AG10803 (cell line): Measurements from ENCODE around the gene IFNL2.

ENCODE experiments used
- DNase-seq: peaks from one replicate; pipeline ENCODE4 v3.0.0; 2010; ENCODE audit warnings: low read depth
- H3K4me3 ChIP-seq: 2 replicates; pipeline ENCODE4 v1.5.1; 2011; ENCODE audit warnings: mild to moderate bottlenecking, low read length, control low read depth
- CTCF ChIP-seq: conservative IDR thresholded peaks from 2 replicates; pipeline ENCODE4 v1.5.1; 2011; ENCODE audit warnings: mild to moderate bottlenecking, low read length, control low read depth, inconsistent platforms

The IFNL2 gene

GRCh38 chr19:39247701-39248664, 20.2 kb upstream of the IFNL2 start:
- no peak for DNase-seq
- no peak for TF ChIP-seq CTCF
- H3K4me3 ChIP-seq: no peak overlapping the region

GRCh38 chr19:39248806-39249205, 19.4 kb upstream of the IFNL2 start, which contains the start of gene IFNL4:
Gene IFNL4, minus strand, starts transcription at chr19:39248856.
- H3K4me3 ChIP-seq: no peak within 1 kb of the TSS
- no peak for TF ChIP-seq CTCF
- no peak for DNase-seq

DNA sequence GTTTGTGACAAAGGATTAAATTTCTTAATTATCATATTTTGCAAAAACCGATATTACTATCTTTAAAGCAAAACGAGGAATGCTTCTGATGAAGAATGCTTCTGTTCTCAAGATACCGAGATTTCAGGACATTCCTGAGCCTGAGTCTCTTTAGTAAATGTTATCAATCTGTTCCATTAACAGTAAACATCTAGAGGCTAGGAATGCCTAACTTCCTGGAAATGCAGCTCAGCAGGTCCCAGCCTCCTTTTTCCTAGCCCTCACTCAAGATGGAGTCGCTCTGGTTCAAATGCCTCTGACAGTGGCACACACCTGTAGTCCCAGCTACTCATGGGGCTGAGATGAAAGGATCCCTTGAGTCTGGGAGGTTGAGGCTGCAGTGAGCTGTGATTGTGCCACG, 17.1 kb upstream of the IFNL2 start:
- no peak overlapping the region for H3K4me3 ChIP-seq
- no peak for DNase-seq
- TF ChIP-seq CTCF: no peak

DNA sequence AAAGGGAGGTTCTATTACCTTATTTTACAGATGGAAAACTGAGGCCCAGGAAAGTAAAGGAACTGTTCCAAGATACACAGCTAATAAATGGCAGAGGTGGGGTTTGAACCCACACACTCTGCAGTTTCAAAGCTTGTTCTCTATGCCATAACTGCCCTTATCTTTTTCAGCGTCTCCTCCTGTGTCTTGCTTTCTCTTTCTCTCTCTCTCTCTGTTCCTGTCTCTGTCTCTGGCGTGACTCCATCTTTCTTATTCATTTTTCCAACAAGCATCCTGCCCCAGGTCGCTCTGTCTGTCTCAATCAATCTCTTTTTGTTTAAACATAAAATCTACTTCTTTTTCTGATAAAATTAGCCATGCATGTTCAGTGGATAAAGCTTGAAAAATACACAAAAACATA, 16.4 kb upstream of the IFNL2 start:
- H3K4me3 ChIP-seq: no peak overlapping the region
- no peak for TF ChIP-seq CTCF
- DNase-seq: no peak

DNA sequence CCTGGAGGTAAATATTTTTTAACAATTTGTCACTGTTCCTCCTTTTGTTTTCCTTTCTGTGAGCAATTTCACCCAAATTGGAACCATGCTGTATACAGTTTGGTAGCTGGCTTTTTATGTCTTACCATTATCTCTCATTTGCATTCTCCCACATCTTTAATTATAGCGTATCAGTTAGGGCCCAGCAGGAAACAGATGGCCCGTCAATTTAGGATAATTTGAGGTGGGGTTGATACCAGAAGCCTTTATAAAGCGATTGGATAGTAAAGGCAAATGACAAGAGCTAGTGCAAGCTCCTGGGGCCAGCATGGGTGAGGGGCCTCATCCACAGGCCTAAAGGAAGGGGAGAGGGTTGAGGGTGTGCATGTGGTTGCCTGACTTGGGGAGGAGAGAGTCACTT, 15.7 kb upstream of the IFNL2 start:
- TF ChIP-seq CTCF: no peak
- no peak overlapping the region for H3K4me3 ChIP-seq
- DNase-seq: no peak

DNA sequence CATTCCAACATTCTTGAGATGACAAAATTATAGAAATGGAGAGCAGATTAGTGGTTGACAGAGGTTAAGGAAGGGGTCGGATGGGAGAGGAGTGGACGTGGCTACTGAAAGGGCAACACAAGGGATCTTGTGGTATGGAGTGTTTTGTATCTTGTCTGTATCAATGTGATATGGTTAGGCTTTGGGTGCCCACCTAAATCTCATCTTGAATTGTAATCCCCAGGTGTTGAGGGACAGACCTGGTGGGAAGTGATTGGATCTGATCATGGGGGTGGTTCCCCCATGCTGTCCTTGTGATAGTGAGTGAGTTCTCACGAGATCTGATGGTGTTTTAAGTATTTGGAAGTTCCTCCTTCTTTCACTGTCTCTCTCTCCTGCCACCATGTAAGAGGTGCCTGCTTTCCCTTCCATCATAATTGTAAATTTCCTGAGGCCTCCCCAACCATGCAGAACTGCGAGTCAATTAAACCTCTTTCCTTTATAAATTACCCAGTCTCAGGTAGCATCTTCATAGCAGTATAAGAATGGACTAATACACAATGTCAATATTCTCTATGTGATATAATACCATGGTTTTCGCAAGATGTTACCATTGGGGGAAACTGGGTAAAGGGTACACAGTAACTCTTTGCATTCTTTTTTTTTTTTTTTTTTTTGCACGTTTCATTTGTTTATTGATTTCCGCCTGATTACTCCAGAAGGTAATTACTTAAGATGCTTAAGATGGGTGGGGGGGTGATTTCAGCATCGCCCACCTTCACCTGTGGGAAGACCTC, 14.6 kb upstream of the IFNL2 start:
- no peak for DNase-seq
- no peak overlapping the region for H3K4me3 ChIP-seq
- TF ChIP-seq CTCF: no peak
